Lower leg skin (tissue), 3 donors: ENCODE measurements around the gene FAM170B.

Source experiments
- CTCF ChIP-seq, 3 donors: fragments of 450-650 bp; IDR thresholded peaks; one replicate each; pipeline ENCODE4 v1.5.1; 2016; ENCODE audit warnings: antibody characterized with exemption in 3 of 3, mild to moderate bottlenecking in 3 of 3, moderate library complexity in 2 of 3
- POLR2A ChIP-seq, 2 donors: fragments of 450-650 bp; IDR thresholded peaks; one replicate each; pipeline ENCODE4 v1.6.1; 2016 to 2017; ENCODE audit warnings: antibody characterized with exemption in 2 of 2, mild to moderate bottlenecking in 1 of 2, moderate library complexity in 1 of 2

- TF ChIP-seq CTCF (IDR thresholded peaks at IDR 0.05) (no peak), POLR2A (IDR thresholded peaks at IDR 0.05) (no peak)
Observed at GRCh38 chr10:49152663-49153062, 18.8 kb upstream of the FAM170B start.
